Left lung (tissue), 10 donors: ENCODE results near the gene LETM1. TPM values are rescaled to one million over a fixed set of nuclear protein-coding genes. Genes with fewer than 3 reads are reported as not detected.

Source experiments
- ATAC-seq: fragments of 200-7000 bp; cut with Tn5 transposase; one replicate; pipeline ENCODE4 v1.9.1; 2020; ENCODE audit warnings: moderate library complexity
- DNase-seq, 4 donors: peaks; one replicate each; pipeline ENCODE4 v3.0.0-alpha.2; 2013 to 2020
- H3K27ac ChIP-seq, 2 donors: fragments of 200-600 bp; sonication (generic) in 1 of 2; one replicate each; pipeline versions ENCODE4 v1.5.0 to v1.8.0; 2020 to 2021
- H3K27me3 ChIP-seq, 2 donors: fragments of 200-600 bp; sonication (generic) in 1 of 2; one replicate each; pipeline versions ENCODE4 v1.5.0 to v1.8.0; 2020 to 2021
- H3K36me3 ChIP-seq, 2 donors: fragments of 200-600 bp; sonication (generic) in 1 of 2; one replicate each; pipeline versions ENCODE4 v1.5.0 to v1.8.0; 2020 to 2021
- H3K4me1 ChIP-seq, 2 donors: fragments of 200-600 bp; one replicate each; pipeline ENCODE4 v1.8.0; 2021
- H3K4me3 ChIP-seq, 2 donors: fragments of 200-600 bp; sonication (generic) in 1 of 2; one replicate each; pipeline versions ENCODE4 v1.5.0 to v1.8.0; 2020 to 2021; ENCODE audit warnings: mild to moderate bottlenecking in 1 of 2
- H3K9me3 ChIP-seq, 2 donors: fragments of 200-600 bp; sonication (generic) in 1 of 2; one replicate each; pipeline versions ENCODE4 v1.5.0 to v1.8.0; 2020 to 2021
- CTCF ChIP-seq, 2 donors: fragments of 200-600 bp; sonication (generic) in 1 of 2; IDR thresholded peaks; one replicate each; pipeline versions ENCODE4 v1.5.0 to v1.8.0; 2021; ENCODE audit warnings: antibody characterized with exemption in 2 of 2
- intact Hi-C, 2 donors: fragments of 100-400 bp; cut with DNase I; formaldehyde crosslinking; loops; one replicate each; pipeline versions ENCODE4 v1.11.2 to v1.14.2; 2022
- polyA plus RNA-seq, 6 donors: library from polyadenylated mRNA; unstranded; fragments of 120-200 nt; gene quantifications; one replicate each; pipeline ENCODE4 v1.2.1, GENCODE V29; 2013; ENCODE audit not compliant: insufficient read length in 6 of 6
- total RNA-seq, 2 donors: library from RNA; stranded (reverse); fragmentation: NEBNext Ultra II Directional; extraction: Animal tissue kit (Norgen Biotek cat#: 25700); gene quantifications; one replicate each; pipeline ENCODE4 v1.2.1, GENCODE V29; 2021
- donor health status: DM: no; HTN: yes; CAD: no.
- donor health status: DM: no; HTN: no; CAD: no.

The LETM1 gene
- total and polyA plus RNA-seq, 8 donors, result 17.9 to 52.3 (median 21.5) TPM

- H3K4me3 ChIP-seq, result no peak overlapping the region
- no peak for TF ChIP-seq CTCF (IDR thresholded peaks at IDR 0.05)
- no peak overlapping the region for H3K27ac ChIP-seq
- H3K4me1 ChIP-seq, result peaks cover 11 to 21% of the 10 kb centered on the region in 2 donors
- ATAC-seq, result no peak
- intact Hi-C loops, result no loop called here
- no peaks in the 10 kb centered on the region for H3K9me3 ChIP-seq
- no peak for DNase-seq
- H3K27me3 ChIP-seq, result peaks cover 24 to 54% of the 10 kb centered on the region in 2 donors
- H3K36me3 ChIP-seq, result no peaks in the 10 kb centered on the region
Observed at GRCh38 chr4:1798580-1799386, 57.2 kb downstream of the LETM1 start.

- intact Hi-C loops, result no loop called here
- H3K4me3 ChIP-seq, result no peak overlapping the region
- H3K4me1 ChIP-seq, result peaks cover 11 to 23% of the 10 kb centered on the region in 2 donors
- no peak for TF ChIP-seq CTCF (IDR thresholded peaks at IDR 0.05)
- H3K36me3 ChIP-seq, result no peaks in the 10 kb centered on the region
- H3K27me3 ChIP-seq, result peaks cover 24 to 58% of the 10 kb centered on the region in 2 donors
- no peak overlapping the region for H3K27ac ChIP-seq
- ATAC-seq (no peak), DNase-seq (peak in 2 of 4 donors; percentile 69 to 89)
- no peaks in the 10 kb centered on the region for H3K9me3 ChIP-seq
Observed at GRCh38 chr4:1797861-1798579, 57.9 kb downstream of the LETM1 start.

GRCh38 chr4:1797298-1797860 lies 58.6 kb downstream of the LETM1 start:
- H3K36me3 ChIP-seq, result no peaks in the 10 kb centered on the region
- no peak for TF ChIP-seq CTCF (IDR thresholded peaks at IDR 0.05)
- intact Hi-C loops, result no loop called here
- no peaks in the 10 kb centered on the region for H3K9me3 ChIP-seq
- no peak for DNase-seq
- H3K4me1 ChIP-seq, result peaks cover 11 to 23% of the 10 kb centered on the region in 2 donors
- H3K4me3 ChIP-seq, result no peak overlapping the region
- no peak overlapping the region for H3K27ac ChIP-seq
- H3K27me3 ChIP-seq, result peaks cover 24 to 64% of the 10 kb centered on the region in 2 donors
- no peak for ATAC-seq

GRCh38 chr4:1796486-1797204 lies 59.3 kb downstream of the LETM1 start:
- DNase-seq, result no peak
- no peak for ATAC-seq
- no peaks in the 10 kb centered on the region for H3K36me3 ChIP-seq
- no peaks in the 10 kb centered on the region for H3K9me3 ChIP-seq
- peaks cover 11 to 23% of the 10 kb centered on the region in 2 donors for H3K4me1 ChIP-seq
- intact Hi-C loops, result no loop called here
- H3K27me3 ChIP-seq, result peaks cover 24 to 71% of the 10 kb centered on the region in 2 donors
- no peak for TF ChIP-seq CTCF (IDR thresholded peaks at IDR 0.05)
- no peak overlapping the region for H3K27ac ChIP-seq
- no peak overlapping the region for H3K4me3 ChIP-seq
